Neural cell (in vitro differentiated cells): ENCODE data around the gene SCCPDH.

Experiments used
- CTCF ChIP-seq: fragments of 450-650 bp; IDR thresholded peaks from 2 replicates; pipeline ENCODE4 v1.5.1; 2014; ENCODE audit warnings: antibody characterized with exemption, mild to moderate bottlenecking, moderate library complexity; ENCODE audit not compliant: poor library complexity, severe bottlenecking
- EZH2 ChIP-seq: fragments of 200-600, 300-800 bp; shearing (Covaris generic), sonication (generic); IDR thresholded peaks from 2 replicates; pipeline ENCODE4 v1.6.1; 2014; ENCODE audit warnings: antibody characterized with exemption, low read length, borderline replicate concordance, mild to moderate bottlenecking; ENCODE audit not compliant: insufficient read depth, poor library complexity, severe bottlenecking
- POLR2AphosphoS5 ChIP-seq: IDR thresholded peaks from 2 replicates; pipeline ENCODE4 v1.6.1; 2012
- REST ChIP-seq: IDR thresholded peaks from 2 replicates; pipeline ENCODE4 v1.6.1; 2012; ENCODE audit warnings: borderline replicate concordance
- TAF1 ChIP-seq: IDR thresholded peaks from 2 replicates; pipeline ENCODE4 v1.6.1; 2012; ENCODE audit warnings: low read depth

- TF ChIP-seq CTCF (no peak), REST (no peak), TAF1 (no peak), POLR2AphosphoS5 (no peak), EZH2 (no peak)
Measured at GRCh38 chr1:246797597-246797996, 73.4 kb downstream of the SCCPDH start.
